ENCODE measurements around the gene ELF3.
"Not testable (repeated sequence)": the region's sequence is repeated elsewhere in the genome, so short reads cannot be mapped to it uniquely, and the experiment has no call there.

The ELF3 gene

DNA sequence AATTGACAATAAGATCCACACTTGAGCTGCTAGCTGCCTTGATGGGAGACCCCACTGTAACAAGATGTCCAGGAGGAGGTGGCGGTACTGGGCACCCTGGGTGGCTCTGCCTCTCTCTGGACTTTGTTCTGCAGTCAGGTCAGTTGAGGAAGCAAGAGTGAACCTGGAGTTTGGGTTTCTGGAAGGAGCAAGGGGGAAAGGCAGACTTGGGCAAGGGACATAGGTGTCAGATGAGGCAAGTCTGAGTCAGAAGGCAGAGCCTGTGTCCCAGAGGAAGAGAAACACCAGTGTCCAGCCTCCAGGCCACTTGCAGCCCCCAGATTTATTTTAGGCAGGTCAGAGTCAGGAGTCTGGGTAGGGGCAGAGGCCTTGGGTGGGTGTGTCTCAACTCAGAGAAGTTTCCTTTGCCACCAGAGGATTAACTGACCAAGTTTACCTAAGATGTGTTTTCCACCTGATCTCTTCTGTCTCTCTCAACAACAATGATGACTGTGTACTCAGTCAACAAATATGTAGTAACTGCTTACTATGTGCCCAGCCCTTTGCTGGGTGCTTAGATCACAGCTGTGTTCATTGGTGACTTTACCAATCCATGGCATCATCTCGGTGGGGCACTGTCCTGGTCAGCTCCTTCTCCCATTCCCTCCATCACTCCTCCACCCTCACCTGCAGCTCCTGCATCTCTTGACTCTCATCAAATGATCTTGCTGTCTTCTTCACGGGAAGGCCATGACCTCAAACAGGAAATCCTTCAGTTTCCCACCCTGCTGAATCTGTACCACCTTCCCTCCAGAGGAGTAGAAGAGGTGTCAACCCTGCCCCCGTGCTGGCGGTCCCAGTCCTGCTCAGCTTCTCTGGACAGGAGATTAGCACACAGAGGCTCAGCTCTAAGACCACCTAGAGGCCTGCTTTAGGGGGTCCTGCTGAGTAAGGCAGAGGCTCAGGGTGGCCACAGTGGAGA lies 36.6 kb downstream of the ELF3 start:
- DNase-seq (ENCODE audit: insufficient read length, low spot score) = no peak
- TF ChIP-seq POLR2AphosphoS5 (IDR thresholded peaks at IDR 0.05; ENCODE audit: low read depth, low read length) (no peak), TAF1 (IDR thresholded peaks at IDR 0.05; ENCODE audit: low read depth, low read length) (no peak), POLR2A (IDR thresholded peaks at IDR 0.05; ENCODE audit: low read depth, low read length) (no peak), SPI1 (IDR thresholded peaks at IDR 0.05; ENCODE audit: low read depth, low read length) (no peak), PAX5 (IDR thresholded peaks at IDR 0.05; ENCODE audit: insufficient read depth, low read length, severe bottlenecking) (no peak), POU2F2 (IDR thresholded peaks at IDR 0.05; ENCODE audit: low read depth, low read length) (no peak)
- no peak for FAIRE-seq

DNA sequence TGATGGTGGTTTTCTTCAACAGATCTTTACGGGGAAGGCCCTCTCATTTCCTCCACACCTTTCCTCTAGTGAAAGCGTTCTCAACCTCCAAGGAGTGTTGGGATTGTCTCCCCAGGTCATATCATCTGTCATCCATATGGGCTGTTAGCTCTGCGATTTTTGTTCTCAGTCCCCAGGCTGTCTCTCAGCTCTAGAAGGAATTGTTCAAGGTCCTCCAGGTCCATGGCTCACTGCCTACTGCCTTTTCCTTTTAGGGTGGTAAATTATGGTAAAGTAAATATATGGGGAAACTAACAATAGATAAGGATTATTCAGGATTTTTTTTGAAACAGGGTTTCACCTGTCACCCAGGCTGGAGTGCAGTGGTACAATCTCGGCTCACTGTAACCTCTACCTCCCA lies 37.6 kb downstream of the ELF3 start:
- DNase-seq (ENCODE audit: insufficient read length, low spot score) (no peak), FAIRE-seq (no peak)
- TF ChIP-seq POLR2A (IDR thresholded peaks at IDR 0.05; ENCODE audit: low read depth, low read length) (no peak), SPI1 (IDR thresholded peaks at IDR 0.05; ENCODE audit: low read depth, low read length) (no peak), POU2F2 (IDR thresholded peaks at IDR 0.05; ENCODE audit: low read depth, low read length) (no peak), POLR2AphosphoS5 (IDR thresholded peaks at IDR 0.05; ENCODE audit: low read depth, low read length) (no peak), PAX5 (IDR thresholded peaks at IDR 0.05; ENCODE audit: insufficient read depth, low read length, severe bottlenecking) (no peak), TAF1 (IDR thresholded peaks at IDR 0.05; ENCODE audit: low read depth, low read length) (no peak)

DNA sequence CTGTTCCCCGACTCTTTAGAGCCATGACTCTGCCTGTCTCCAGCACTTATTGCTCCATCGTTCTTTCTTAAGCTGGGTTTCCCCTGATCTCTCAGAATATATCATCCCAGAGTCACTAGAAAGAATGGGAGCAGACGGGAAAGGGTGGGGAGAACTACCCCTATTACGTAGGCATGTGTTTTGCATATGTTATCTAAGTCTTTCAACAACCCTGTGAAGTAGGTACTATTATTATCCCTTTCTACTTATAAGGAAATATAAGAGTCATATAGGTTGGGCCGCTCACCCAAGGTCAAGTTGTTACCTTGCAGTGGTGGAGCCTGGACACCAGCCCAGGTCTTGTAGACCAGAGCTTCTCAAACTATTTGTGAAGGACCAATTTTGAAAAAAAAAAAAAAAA lies 38.7 kb downstream of the ELF3 start:
- no peak for DNase-seq (ENCODE audit: insufficient read length, low spot score)
- no peak for TF ChIP-seq TAF1 (IDR thresholded peaks at IDR 0.05; ENCODE audit: low read depth, low read length)
- TF ChIP-seq POU2F2 (IDR thresholded peaks at IDR 0.05; ENCODE audit: low read depth, low read length) = no peak
- no peak for TF ChIP-seq POLR2AphosphoS5 (IDR thresholded peaks at IDR 0.05; ENCODE audit: low read depth, low read length)
- TF ChIP-seq PAX5 (IDR thresholded peaks at IDR 0.05; ENCODE audit: insufficient read depth, low read length, severe bottlenecking) = no peak
- no peak for TF ChIP-seq SPI1 (IDR thresholded peaks at IDR 0.05; ENCODE audit: low read depth, low read length)
- FAIRE-seq = no peak

DNA sequence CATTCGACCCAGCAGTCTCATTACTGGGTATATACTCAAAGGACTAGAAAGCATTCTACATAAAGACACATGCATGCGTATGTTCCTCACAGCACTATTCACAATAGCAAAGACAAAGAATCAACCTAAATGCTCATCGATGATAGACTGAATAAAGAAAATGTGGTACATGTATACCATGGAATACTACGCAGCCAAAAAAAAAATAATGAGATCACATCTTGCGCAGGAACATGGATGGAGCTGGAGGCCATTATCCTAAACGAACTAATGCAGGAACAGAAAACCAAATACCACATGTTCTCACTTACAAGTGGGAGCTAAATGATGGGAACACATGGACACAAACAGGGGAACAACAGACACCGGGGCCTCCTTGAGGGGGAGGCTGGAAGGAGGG lies 43.7 kb downstream of the ELF3 start:
- TF ChIP-seq POLR2AphosphoS5 (IDR thresholded peaks at IDR 0.05; ENCODE audit: low read depth, low read length) (no peak), SPI1 (IDR thresholded peaks at IDR 0.05; ENCODE audit: low read depth, low read length) (no peak), POLR2A (IDR thresholded peaks at IDR 0.05; ENCODE audit: low read depth, low read length) (no peak), PAX5 (IDR thresholded peaks at IDR 0.05; ENCODE audit: insufficient read depth, low read length, severe bottlenecking) (no peak), TAF1 (IDR thresholded peaks at IDR 0.05; ENCODE audit: low read depth, low read length) (no peak), POU2F2 (IDR thresholded peaks at IDR 0.05; ENCODE audit: low read depth, low read length) (no peak)
- DNase-seq (ENCODE audit: insufficient read length, low spot score) (no peak), FAIRE-seq (no peak)

DNA sequence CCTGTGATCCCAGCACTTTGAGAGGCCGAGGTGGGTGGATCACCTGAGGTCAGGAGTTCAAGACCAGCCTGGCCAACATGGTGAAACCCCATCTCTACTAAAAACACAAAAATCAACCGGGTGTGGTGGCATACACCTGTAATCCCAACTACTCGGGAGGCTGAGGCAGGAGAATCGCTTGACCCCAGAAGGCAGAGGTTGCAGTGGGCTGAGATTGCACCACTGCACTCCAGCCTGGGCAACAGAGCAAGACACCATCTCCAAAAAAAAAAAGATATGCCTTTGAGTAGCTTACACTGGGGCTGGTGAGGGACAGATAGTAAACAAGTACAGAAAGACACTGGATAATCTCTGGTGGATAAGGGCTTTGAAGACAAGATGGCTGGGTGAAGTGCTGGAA lies 44.3 kb downstream of the ELF3 start:
- not testable (repeated sequence) for DNase-seq (ENCODE audit: insufficient read length, low spot score); FAIRE-seq

DNA sequence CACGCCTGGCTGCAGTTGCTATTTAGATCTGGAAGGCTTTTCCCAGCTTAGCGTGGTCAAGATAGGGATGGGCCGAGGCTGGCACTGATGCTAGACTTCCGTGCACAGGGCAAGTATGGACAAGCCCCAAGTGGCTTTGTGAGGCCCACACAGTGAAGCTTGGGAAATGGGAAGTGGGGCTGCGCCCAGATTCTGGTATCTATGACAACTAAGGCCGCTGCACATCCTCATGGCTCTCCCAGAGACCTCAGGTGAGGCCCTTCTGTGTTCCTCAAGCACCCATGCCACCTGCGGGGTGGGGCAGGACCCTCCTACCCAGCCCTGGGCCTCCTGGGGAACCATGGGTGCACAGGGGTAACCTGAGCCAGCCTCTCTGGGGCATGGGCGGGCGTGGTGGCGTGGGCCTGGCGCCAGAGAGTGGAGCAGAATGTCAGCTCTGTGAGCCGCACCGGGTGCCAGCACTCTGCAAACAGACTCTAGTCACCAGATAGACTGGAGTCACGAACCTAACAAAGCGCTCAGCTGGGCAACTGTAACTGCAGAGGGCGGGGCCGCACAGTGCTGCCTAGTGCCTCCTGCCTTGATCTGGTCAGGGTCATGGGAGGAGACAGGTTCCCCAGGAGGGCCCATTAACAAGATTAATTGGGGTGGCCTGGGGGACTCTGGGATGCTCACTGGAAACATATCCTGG lies 46.4 kb downstream of the ELF3 start:
- FAIRE-seq (no peak), DNase-seq (ENCODE audit: insufficient read length, low spot score) (no peak)
- TF ChIP-seq POLR2AphosphoS5 (IDR thresholded peaks at IDR 0.05; ENCODE audit: low read depth, low read length) (no peak), POU2F2 (IDR thresholded peaks at IDR 0.05; ENCODE audit: low read depth, low read length) (no peak), PAX5 (IDR thresholded peaks at IDR 0.05; ENCODE audit: insufficient read depth, low read length, severe bottlenecking) (no peak), POLR2A (IDR thresholded peaks at IDR 0.05; ENCODE audit: low read depth, low read length) (no peak), TAF1 (IDR thresholded peaks at IDR 0.05; ENCODE audit: low read depth, low read length) (no peak)

DNA sequence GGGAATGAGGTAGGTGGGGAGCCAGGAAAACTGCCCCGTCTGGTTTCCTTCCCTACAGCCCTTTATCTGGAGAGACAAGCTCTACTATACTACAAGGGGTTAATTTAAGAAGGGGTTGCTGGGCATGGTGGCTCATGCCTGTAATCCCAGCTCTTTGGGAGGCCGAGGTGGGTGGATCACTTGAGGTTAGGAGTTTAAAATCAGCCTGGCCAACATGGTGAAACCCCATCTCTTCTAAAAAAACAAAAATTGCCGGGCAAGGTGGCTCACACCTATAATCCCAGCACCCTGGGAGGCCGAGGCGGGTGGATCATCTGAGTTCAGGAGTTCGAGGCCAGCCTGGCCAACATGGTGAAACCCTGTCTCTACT lies 46.9 kb downstream of the ELF3 start:
- FAIRE-seq; DNase-seq (ENCODE audit: insufficient read length, low spot score): not testable (repeated sequence)

DNA sequence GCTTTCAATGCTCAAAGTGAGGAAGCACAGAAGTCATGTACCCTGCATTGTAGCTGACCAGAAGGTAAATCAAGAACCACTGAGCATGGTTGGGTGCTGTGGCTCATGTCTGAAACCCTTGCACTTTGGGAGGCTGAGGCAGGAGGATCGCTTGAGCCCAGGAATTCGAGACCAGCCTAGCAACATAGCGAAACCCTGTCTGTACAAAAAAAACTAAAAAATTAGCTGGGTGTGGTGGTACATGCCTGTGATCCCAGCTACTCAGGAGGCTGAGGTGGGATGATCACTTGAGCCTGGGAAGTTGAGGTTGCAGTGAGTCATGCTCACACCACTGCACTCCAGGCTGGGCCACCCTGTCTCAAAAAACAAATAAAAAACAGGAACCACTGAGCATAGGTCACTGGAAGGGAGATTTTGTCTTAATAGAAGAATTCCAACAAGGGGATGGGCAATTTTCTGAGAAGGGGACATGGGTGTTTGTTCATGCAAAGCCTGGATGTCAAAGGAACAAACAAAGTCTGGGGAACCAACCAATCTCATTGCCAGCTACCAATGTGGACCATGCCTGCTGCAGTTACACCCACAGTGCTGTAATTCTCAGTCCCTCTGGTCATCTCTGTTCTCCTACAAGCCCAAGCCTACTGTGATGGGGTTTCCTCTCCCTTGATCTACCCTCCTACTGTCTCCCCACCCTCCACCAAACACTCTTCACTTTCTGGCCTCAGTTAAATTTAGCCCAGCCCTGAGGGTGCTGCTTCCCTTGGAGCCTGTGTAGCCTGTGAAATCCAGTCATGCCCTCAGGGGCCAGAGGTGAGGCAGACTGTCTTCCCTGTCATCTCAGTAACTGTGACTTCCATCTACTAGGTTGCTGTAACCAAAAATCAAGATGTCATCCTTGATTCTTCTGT lies 47.9 kb downstream of the ELF3 start:
- TF ChIP-seq POU2F2 (IDR thresholded peaks at IDR 0.05; ENCODE audit: low read depth, low read length) (no peak), POLR2A (IDR thresholded peaks at IDR 0.05; ENCODE audit: low read depth, low read length) (no peak), SPI1 (IDR thresholded peaks at IDR 0.05; ENCODE audit: low read depth, low read length) (no peak), PAX5 (IDR thresholded peaks at IDR 0.05; ENCODE audit: insufficient read depth, low read length, severe bottlenecking) (no peak), TAF1 (IDR thresholded peaks at IDR 0.05; ENCODE audit: low read depth, low read length) (no peak), POLR2AphosphoS5 (IDR thresholded peaks at IDR 0.05; ENCODE audit: low read depth, low read length) (no peak)
- no peak for DNase-seq (ENCODE audit: insufficient read length, low spot score)
- no peak for FAIRE-seq

DNA sequence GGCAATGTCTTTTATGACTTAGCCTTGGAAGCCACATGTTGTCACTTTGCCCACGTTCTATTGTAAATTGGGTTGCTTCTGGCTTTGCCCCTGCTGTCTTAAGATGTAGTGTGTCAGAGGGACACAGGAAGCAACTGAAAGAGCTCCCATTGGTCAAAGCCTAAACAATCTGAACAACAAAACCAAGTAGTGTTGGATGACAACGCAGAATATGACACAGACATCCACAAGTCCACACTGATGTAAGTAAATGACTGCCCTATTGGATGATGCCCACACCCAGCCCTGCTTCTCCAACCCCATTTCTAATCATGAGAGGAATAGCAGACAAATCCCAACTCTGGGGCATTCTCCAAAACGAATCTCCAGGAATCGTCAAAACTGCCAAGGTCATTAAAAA lies 50.7 kb downstream of the ELF3 start:
- no peak for FAIRE-seq
- no peak for TF ChIP-seq POLR2A (IDR thresholded peaks at IDR 0.05; ENCODE audit: low read depth, low read length)
- no peak for TF ChIP-seq SPI1 (IDR thresholded peaks at IDR 0.05; ENCODE audit: low read depth, low read length)
- TF ChIP-seq POLR2AphosphoS5 (IDR thresholded peaks at IDR 0.05; ENCODE audit: low read depth, low read length) = no peak
- no peak for TF ChIP-seq POU2F2 (IDR thresholded peaks at IDR 0.05; ENCODE audit: low read depth, low read length)
- no peak for TF ChIP-seq PAX5 (IDR thresholded peaks at IDR 0.05; ENCODE audit: insufficient read depth, low read length, severe bottlenecking)
- TF ChIP-seq TAF1 (IDR thresholded peaks at IDR 0.05; ENCODE audit: low read depth, low read length) = no peak
- no peak for DNase-seq (ENCODE audit: insufficient read length, low spot score)

DNA sequence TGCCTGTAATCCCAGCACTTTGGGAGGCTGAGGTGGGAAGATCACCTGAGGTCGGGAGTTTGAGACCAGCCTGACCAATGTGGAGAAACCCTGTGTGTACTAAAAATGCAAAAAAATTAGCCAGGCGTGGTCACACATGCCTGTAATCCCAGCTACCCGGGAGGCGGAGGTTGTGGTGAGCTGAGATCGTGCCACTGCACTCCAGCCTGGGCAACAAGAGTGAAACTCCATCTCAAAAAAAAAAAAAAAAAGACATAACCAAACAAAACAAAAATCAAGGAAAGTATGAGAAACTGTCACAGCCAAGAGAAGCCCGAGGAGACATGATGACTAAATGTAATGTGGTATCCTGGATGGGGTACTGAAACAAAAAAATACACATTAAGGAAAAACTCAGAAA lies 51.4 kb downstream of the ELF3 start:
- not testable (repeated sequence) for DNase-seq (ENCODE audit: insufficient read length, low spot score); FAIRE-seq

DNA sequence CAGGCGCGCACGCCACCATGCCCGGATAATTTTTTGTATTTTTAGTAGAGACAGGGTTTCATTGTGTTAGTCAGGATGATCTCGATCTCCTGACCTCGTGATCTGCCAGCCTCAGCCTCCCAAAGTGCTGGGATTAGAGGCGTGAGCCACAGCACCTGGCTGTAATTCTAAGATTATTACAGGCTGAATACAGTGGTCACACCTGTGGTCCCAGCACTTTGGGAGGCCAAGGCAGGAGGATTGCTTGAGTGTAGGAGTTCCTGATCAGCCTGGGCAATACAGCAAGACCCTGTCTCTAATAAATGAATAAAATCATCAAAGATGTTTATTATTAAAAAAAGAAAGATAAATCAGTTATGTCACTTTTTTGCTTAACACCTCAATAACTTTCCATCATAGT lies 52.2 kb downstream of the ELF3 start:
- FAIRE-seq; DNase-seq (ENCODE audit: insufficient read length, low spot score): not testable (repeated sequence)

All from GM12891 (cell line).